ENCODE data around the gene BTNL9.

BTNL9 gene

DNA sequence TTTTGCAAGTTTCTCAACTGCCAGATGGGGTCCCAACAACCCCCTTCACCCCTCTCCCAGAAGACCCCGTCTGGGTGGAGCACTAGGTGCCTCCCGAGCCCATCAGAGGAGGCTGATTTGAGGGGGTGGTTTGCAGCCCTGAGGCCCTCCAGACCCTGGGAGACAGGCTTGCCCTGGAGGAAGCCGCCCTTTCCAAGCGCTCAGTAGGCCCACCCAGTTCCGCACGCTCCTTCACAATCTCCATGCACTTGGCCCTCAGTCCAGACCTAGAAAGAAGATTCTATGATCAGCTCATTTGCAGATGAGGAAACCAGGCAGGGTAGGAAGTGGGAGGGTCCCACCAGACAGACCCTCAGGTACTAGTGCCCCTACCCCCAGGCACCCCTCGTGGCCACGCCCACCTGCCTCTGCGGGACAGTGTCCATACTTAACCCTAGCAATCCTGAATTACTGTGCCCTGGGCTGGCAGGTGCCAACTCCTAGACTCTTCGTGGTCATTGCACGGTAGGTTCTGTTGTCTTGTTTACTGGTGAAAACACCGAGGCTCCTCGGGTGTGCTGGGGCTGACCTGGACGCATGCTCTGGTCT, 68.6 kb downstream of the BTNL9 start:
- DNase-seq = no peak
- Histone ChIP-seq H3K27me3 (replicated peaks) (no peaks in the 10 kb centered on the region), H3K36me3 (replicated peaks) (no peaks in the 10 kb centered on the region), H3K27ac (no peak overlapping the region), H3K4me3 (ENCODE audit: low read depth, low read length) (no peak overlapping the region)
- in situ Hi-C loops (cut with HindIII; ENCODE audit: low pct_ligation_motif_present, low sequenced_read_pairs) = no loop called here
- TF ChIP-seq, protein P1, sequence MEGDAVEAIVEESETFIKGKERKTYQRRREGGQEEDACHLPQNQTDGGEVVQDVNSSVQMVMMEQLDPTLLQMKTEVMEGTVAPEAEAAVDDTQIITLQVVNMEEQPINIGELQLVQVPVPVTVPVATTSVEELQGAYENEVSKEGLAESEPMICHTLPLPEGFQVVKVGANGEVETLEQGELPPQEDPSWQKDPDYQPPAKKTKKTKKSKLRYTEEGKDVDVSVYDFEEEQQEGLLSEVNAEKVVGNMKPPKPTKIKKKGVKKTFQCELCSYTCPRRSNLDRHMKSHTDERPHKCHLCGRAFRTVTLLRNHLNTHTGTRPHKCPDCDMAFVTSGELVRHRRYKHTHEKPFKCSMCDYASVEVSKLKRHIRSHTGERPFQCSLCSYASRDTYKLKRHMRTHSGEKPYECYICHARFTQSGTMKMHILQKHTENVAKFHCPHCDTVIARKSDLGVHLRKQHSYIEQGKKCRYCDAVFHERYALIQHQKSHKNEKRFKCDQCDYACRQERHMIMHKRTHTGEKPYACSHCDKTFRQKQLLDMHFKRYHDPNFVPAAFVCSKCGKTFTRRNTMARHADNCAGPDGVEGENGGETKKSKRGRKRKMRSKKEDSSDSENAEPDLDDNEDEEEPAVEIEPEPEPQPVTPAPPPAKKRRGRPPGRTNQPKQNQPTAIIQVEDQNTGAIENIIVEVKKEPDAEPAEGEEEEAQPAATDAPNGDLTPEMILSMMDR (IDR thresholded peaks at IDR 0.05; ENCODE audit: low read depth, low read length, missing control alignments) = no peak

DNA sequence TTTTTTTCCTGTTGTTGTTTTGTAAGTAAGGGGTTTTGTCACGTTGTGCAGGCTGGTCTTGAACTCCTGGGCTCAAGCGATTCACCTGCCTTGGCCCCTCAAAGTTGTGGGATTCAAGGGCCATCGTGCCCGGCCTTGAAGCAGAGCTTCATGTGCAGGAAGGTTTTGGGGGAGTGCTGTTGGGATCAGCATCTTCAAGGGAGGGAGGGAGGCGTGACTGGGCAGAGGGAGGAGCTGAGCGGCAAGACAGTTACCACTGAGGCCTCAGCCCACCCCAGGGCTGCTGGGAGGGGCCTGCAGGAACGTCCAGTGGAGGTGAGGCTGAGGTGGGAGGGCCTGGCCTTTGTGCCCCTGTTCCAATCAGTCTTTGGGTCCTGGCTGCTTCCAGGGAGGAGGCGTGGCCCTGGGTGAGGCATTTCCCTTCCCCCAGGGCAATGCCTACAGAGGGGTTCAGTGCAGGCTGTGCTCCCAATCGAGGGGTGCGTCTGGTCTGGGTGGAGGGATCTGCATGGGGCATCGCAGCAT, 69.5 kb downstream of the BTNL9 start:
- in situ Hi-C loops (cut with HindIII; ENCODE audit: low pct_ligation_motif_present, low sequenced_read_pairs) = no loop called here
- Histone ChIP-seq H3K36me3 (replicated peaks) (no peaks in the 10 kb centered on the region), H3K27ac (no peak overlapping the region), H3K27me3 (replicated peaks) (peaks cover 5% of the 10 kb centered on the region), H3K4me3 (ENCODE audit: low read depth, low read length) (no peak overlapping the region)
- DNase-seq = no peak
- TF ChIP-seq, protein P1 (IDR thresholded peaks at IDR 0.05; ENCODE audit: low read depth, low read length, missing control alignments) = no peak

DNA sequence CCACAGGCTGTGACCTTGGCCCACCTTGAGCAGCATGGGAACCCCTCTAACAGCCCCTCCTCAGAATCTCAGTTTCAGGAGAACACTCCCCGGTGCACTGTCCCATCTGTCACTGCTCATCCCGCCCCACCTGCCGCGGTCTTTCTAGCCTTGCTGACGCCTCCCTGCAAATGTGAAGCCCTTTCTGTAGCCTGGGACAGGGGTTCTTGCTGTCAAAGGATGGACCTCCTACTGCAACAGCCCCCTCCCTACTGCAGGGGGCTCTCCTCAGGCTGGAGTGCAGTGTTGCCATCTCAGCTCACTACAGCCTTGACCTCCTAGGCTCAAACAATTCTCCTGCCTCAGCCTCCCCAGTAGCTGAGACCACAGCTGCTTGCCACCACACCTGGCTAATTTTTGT, 70.9 kb downstream of the BTNL9 start:
- H3K27me3 ChIP-seq (replicated peaks) = peaks cover 9% of the 10 kb centered on the region

More for the DNA sequence above, 70.9 kb downstream of the BTNL9 start:
- TF ChIP-seq, protein P1 (IDR thresholded peaks at IDR 0.05; ENCODE audit: low read depth, low read length, missing control alignments) = no peak
- Histone ChIP-seq H3K4me3 (ENCODE audit: low read depth, low read length) (no peak overlapping the region), H3K36me3 (replicated peaks) (no peaks in the 10 kb centered on the region), H3K27ac (no peak overlapping the region)
- in situ Hi-C loops (cut with HindIII; ENCODE audit: low pct_ligation_motif_present, low sequenced_read_pairs) = no loop called here
- DNase-seq = no peak
